GM23338 (cell line): ENCODE data around the gene PLEKHA8. TPM values are rescaled to one million over a fixed set of nuclear protein-coding genes. Genes with fewer than 3 reads are reported as not detected.
A peak's percentile ranks its signal among the peaks of the same experiment; 100 is the strongest.

Experiments used
- ATAC-seq: fragments of 200-7000 bp; cut with Tn5 transposase; 3 replicates; pipeline ENCODE4 v1.9.1; 2020
- DNase-seq: peaks from one replicate; pipeline ENCODE4 v3.0.0-alpha.2; 2015; ENCODE audit warnings: low spot score
- H2AFZ ChIP-seq: fragments of 200-600 bp; sonication (generic); 2 replicates; pipeline ENCODE4 v1.8.0; 2016; ENCODE audit warnings: antibody characterized with exemption, mild to moderate bottlenecking, moderate library complexity
- H3F3A ChIP-seq: fragments of 200-600 bp; sonication (generic); replicated peaks from 2 replicates; pipeline ENCODE4 v1.8.0; 2017; ENCODE audit warnings: antibody characterized with exemption, mixed run types, low read depth
- H3K27ac ChIP-seq: fragments of 200-600 bp; sonication (generic); 2 replicates; pipeline ENCODE4 v1.6.1; 2016; ENCODE audit warnings: low read depth
- H3K27me3 ChIP-seq: fragments of 200-600 bp; sonication (generic); 2 replicates; pipeline ENCODE4 v1.8.0; 2016; ENCODE audit warnings: mild to moderate bottlenecking, mixed run types, moderate library complexity; ENCODE audit not compliant: insufficient read depth
- H3K36me3 ChIP-seq: fragments of 200-600 bp; sonication (generic); 2 replicates; pipeline ENCODE4 v1.8.0; 2016; ENCODE audit warnings: mild to moderate bottlenecking; ENCODE audit not compliant: insufficient read depth
- H3K4me1 ChIP-seq: fragments of 200-600 bp; sonication (generic); 2 replicates; pipeline ENCODE4 v1.8.0; 2016; ENCODE audit warnings: mild to moderate bottlenecking, moderate library complexity; ENCODE audit not compliant: insufficient read depth
- H3K4me2 ChIP-seq: fragments of 200-600 bp; sonication (generic); 2 replicates; pipeline ENCODE4 v1.7.1; 2017; ENCODE audit warnings: mixed run types
- H3K4me3 ChIP-seq: fragments of 200-600 bp; sonication (generic); 2 replicates; pipeline ENCODE4 v1.6.1; 2016; ENCODE audit warnings: mixed run types
- H3K79me2 ChIP-seq: fragments of 200-600 bp; sonication (generic); replicated peaks from 2 replicates; pipeline ENCODE4 v1.8.0; 2017; ENCODE audit warnings: mild to moderate bottlenecking; ENCODE audit not compliant: insufficient read depth
- H3K9me2 ChIP-seq: fragments of 200-600 bp; sonication (generic); 2 replicates; pipeline ENCODE4 v1.8.0; 2017; ENCODE audit not compliant: insufficient read depth
- H4K20me1 ChIP-seq: fragments of 200-600 bp; sonication (generic); replicated peaks from 2 replicates; pipeline ENCODE4 v1.8.0; 2017; ENCODE audit warnings: mild to moderate bottlenecking; ENCODE audit not compliant: insufficient read depth
- H3K27ac Mint-ChIP-seq: 2 replicates; pipeline ENCODE4 v1.8.0; 2020; ENCODE audit warnings: inconsistent platforms, mild to moderate bottlenecking, moderate library complexity, mixed read lengths
- H3K27me3 Mint-ChIP-seq: 3 replicates; pipeline ENCODE4 v1.8.0; 2022; ENCODE audit warnings: low read depth, mild to moderate bottlenecking, moderate library complexity, mixed read lengths, inconsistent platforms; ENCODE audit not compliant: insufficient read depth, poor library complexity
- H3K36me3 Mint-ChIP-seq: 3 replicates; pipeline ENCODE4 v1.8.0; 2021; ENCODE audit warnings: low read depth, mild to moderate bottlenecking, inconsistent platforms, moderate library complexity, mixed read lengths
- H3K4me1 Mint-ChIP-seq: 3 replicates; pipeline ENCODE4 v1.8.0; 2020; ENCODE audit warnings: mild to moderate bottlenecking, inconsistent platforms, mixed read lengths
- H3K4me3 Mint-ChIP-seq: 3 replicates; pipeline ENCODE4 v1.8.0; 2021; ENCODE audit warnings: moderate library complexity, mild to moderate bottlenecking, inconsistent platforms, mixed read lengths
- H3K9me3 Mint-ChIP-seq: 3 replicates; pipeline ENCODE4 v1.8.0; 2020; ENCODE audit warnings: moderate library complexity, mild to moderate bottlenecking, inconsistent platforms, mixed read lengths
- CREB1 ChIP-seq: fragments of 250-450 bp; sonication (Bioruptor Pico); IDR thresholded peaks from 2 replicates; pipeline ENCODE4 v1.5.0; 2020; ENCODE audit warnings: low read depth, mild to moderate bottlenecking, moderate library complexity
- CTCF ChIP-seq, 2 experiments: fragments of 200-600 bp in 1 of 2; sonication (generic) in 1 of 2; conservative IDR thresholded peaks; 2 replicates each; pipeline versions ENCODE4 v1.5.1 to v1.6.1; 2016 to 2017; ENCODE audit warnings: antibody characterized with exemption in 2 of 2, low read depth in 2 of 2, mild to moderate bottlenecking in 2 of 2, moderate library complexity in 1 of 2
- ETS1 ChIP-seq: IDR thresholded peaks from 2 replicates; pipeline ENCODE4 v1.6.1; 2016; ENCODE audit warnings: antibody characterized with exemption
- EZH2 ChIP-seq: fragments of 200-600 bp; sonication (generic); IDR thresholded peaks from one replicate; pipeline ENCODE4 v1.8.0; 2017; ENCODE audit warnings: antibody characterized with exemption, mild to moderate bottlenecking, low read depth; ENCODE audit not compliant: unreplicated experiment
- EZH2phosphoT487 ChIP-seq: fragments of 200-600 bp; sonication (generic); IDR thresholded peaks from one replicate; pipeline ENCODE4 v1.8.1; 2018; ENCODE audit warnings: antibody characterized with exemption; ENCODE audit not compliant: unreplicated experiment
- STAT1 ChIP-seq: IDR thresholded peaks from one replicate; pipeline ENCODE4 v1.6.1; 2016; ENCODE audit warnings: antibody characterized with exemption; ENCODE audit not compliant: unreplicated experiment
- ZNF114 ChIP-seq: fragments of 250-450 bp; sonication (Bioruptor Pico); IDR thresholded peaks from 2 replicates; pipeline ENCODE4 v1.5.0; 2020; ENCODE audit warnings: mild to moderate bottlenecking, moderate library complexity
- ZNF331 ChIP-seq: fragments of 250-450 bp; sonication (Bioruptor Pico); IDR thresholded peaks from 2 replicates; pipeline ENCODE4 v1.5.0; 2020; ENCODE audit warnings: low read depth, mild to moderate bottlenecking, moderate library complexity
- ZNF462 ChIP-seq: fragments of 250-450 bp; sonication (Bioruptor Pico); IDR thresholded peaks from 2 replicates; pipeline ENCODE4 v1.5.0; 2020; ENCODE audit warnings: mild to moderate bottlenecking, moderate library complexity
- polyA plus RNA-seq: library from polyadenylated mRNA; unstranded; fragments of >200 nt; fragmentation: Nextera tagmentation; extraction: Ambion mirVana; gene quantifications from 2 replicates; pipeline ENCODE4 v1.2.1, GENCODE V29; 2016
- total RNA-seq: library from RNA; depleted of rRNA; stranded (reverse); fragments of >200 nt; shearing (Covaris generic); gene quantifications from 2 replicates; pipeline ENCODE4 v1.2.3, GENCODE V29; 2014

Gene PLEKHA8
- total and polyA plus RNA-seq, 2 experiments from 2014 or later: 11.6 to 44.9 TPM

GRCh38 chr7:30166841-30167235 lies 138.6 kb downstream of the PLEKHA8 start:
- TF ChIP-seq ZNF462 (CRISPR knock-in tag): no peak
- ATAC-seq: no peak
- H3K9me3 Mint-ChIP-seq: no peaks in the 10 kb centered on the region
- H3K4me3 Mint-ChIP-seq: no peak overlapping the region
- no peak for DNase-seq
- no peak overlapping the region for H3K27ac Mint-ChIP-seq
- H4K20me1 ChIP-seq: no peaks in the 10 kb centered on the region
- H3K9me2 ChIP-seq: 0 out of 2 replicates have a peak, but pooled peaks cover 4% of the 10 kb centered on the region
- no peaks in the 10 kb centered on the region for H3K79me2 ChIP-seq
- H3K36me3 Mint-ChIP-seq: no peaks in the 10 kb centered on the region
- H3F3A ChIP-seq: no peaks in the 10 kb centered on the region
- H3K27ac ChIP-seq: no peak overlapping the region
- H2AFZ ChIP-seq: no peak overlapping the region
- H3K4me1 ChIP-seq: peaks cover 36% of the 10 kb centered on the region
- H3K27me3 ChIP-seq: 0 out of 2 replicates have a peak, but pooled peaks cover 9% of the 10 kb centered on the region
- peaks cover 25% of the 10 kb centered on the region for H3K27me3 Mint-ChIP-seq
- H3K4me1 Mint-ChIP-seq: peaks cover 61% of the 10 kb centered on the region
- no peak overlapping the region for H3K4me2 ChIP-seq
- no peak overlapping the region for H3K4me3 ChIP-seq
- H3K36me3 ChIP-seq: no peaks in the 10 kb centered on the region; the same call in 1 of the 2 replicates

GRCh38 chr7:30167901-30168300 lies 139.7 kb downstream of the PLEKHA8 start:
- Mint-ChIP-seq H3K27ac (no peak overlapping the region), H3K4me1 (peaks cover 52% of the 10 kb centered on the region), H3K9me3 (no peaks in the 10 kb centered on the region), H3K36me3 (no peaks in the 10 kb centered on the region), H3K4me3 (no peak overlapping the region), H3K27me3 (peaks cover 29% of the 10 kb centered on the region)
- Histone ChIP-seq H3K27me3 (0 out of 2 replicates have a peak, but pooled peaks cover 9% of the 10 kb centered on the region), H3F3A (no peaks in the 10 kb centered on the region), H2AFZ (no peak overlapping the region), H3K4me1 (peaks cover 25% of the 10 kb centered on the region), H3K79me2 (no peaks in the 10 kb centered on the region), H3K9me2 (0 out of 2 replicates have a peak, but pooled peaks cover 4% of the 10 kb centered on the region), H3K36me3 (no peaks in the 10 kb centered on the region; the same call in 1 of the 2 replicates), H3K27ac (no peak overlapping the region), H4K20me1 (no peaks in the 10 kb centered on the region), H3K4me3 (no peak overlapping the region), H3K4me2 (peak overlapping the region; percentile 18; the same call in 1 of the 2 replicates)
- no peak for ATAC-seq
- DNase-seq: no peak
- TF ChIP-seq CREB1 (CRISPR knock-in tag) (no peak), EZH2phosphoT487 (no peak), ZNF331 (CRISPR knock-in tag) (no peak), ZNF114 (CRISPR knock-in tag) (no peak), EZH2 (no peak), ETS1 (no peak), CTCF (conservative IDR thresholded peaks at IDR 0.05; ENCODE audit: low read depth in 2 of 2) (no peak), STAT1 (no peak)
